HG02571 (cell line): ENCODE measurements around the gene LCLAT1.
"Not testable (repeated sequence)": the region's sequence is repeated elsewhere in the genome, so short reads cannot be mapped to it uniquely, and the experiment has no call there.

ENCODE experiments used
- ATAC-seq: cut with Tn5 transposase; IDR thresholded peaks from one replicate; pipeline ENCODE4 v1.9.1; 2021; ENCODE audit warnings: mild to moderate bottlenecking, moderate library complexity; ENCODE audit not compliant: unreplicated experiment

Gene LCLAT1

DNA sequence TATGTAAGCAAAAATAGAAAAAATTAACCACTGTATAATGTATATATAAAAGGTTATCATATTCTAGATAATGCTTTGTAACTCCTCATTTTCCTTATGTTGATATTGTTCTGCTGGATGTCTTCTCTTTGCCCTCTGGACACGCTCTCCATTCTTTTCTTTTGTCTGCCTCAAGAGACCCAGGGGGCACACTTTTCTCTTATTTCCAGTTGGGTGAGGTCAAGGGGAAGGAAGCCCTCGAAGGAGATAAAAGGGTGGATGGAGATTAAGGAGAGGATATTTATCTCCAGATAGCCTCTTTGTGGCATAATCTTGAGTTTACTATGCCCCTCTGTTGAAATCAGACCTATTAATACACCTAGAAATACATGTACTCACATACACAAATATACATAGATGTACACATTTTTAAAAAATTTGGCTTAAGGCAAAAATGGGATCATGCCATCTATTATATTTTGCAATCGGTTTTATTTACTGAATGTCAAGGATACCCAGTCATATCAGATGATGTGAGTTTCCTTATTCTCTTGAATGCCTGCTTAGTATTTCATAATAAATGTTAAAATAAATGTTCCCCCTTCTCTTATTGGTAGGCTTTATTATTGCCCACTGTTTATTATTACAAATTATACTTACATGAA is 65.3 kb downstream of the LCLAT1 start:
- no peak for ATAC-seq

DNA sequence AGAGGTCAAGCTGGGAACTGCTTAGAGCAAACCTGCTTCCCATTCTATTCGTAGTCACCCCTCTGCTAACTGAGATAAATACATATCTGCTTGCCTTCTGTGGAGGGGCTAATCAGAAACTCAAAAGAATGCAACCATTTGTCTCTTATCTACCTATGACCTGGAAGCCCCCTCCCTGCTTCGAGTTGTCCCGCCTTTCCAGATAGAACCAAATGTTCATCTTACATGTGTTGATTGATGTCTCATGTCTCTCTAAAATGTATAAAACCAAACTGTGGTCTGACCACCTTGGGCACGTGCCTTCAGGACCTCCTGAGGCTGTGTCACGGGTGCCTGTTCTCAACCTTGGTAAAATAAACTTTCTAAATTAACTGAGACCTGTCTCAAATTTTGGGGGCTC is 66.6 kb downstream of the LCLAT1 start:
- ATAC-seq: not testable (repeated sequence)

DNA sequence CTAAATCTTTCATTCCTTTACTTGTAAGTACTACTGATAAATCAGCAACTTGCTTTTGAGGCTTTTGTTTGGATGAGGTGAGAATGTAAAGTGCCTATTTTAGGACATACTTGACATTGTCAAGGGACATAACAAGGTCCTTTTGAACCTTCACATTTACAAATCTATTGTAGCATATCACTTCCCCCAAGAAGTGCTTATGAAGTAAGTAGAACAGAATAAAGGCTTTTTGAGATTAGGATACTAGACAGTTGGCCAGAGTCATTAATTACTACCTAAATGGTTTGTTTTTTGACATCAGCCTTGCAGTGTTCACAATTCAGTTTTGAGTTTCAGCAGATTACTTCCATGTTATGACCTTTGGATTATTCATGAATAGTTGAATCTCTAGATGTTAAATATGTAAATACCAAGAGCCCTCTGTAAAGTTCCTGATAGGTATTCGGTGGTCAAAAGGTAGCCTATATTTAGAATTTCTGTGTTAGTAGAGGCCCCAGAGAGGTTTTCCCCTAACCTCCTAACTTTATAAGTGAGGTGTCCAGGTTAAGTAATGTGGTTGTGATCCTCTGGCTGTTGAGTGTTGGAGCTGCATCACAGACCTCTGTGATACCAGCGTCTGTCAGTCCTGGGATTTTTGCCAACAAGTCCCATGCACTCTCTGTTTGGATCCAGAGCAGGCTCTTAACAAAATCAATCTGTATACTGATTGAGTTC is 67.2 kb downstream of the LCLAT1 start:
- no peak for ATAC-seq

GRCh38 chr2:30514848-30515435 is 67.9 kb downstream of the LCLAT1 start:
- ATAC-seq: no peak

DNA sequence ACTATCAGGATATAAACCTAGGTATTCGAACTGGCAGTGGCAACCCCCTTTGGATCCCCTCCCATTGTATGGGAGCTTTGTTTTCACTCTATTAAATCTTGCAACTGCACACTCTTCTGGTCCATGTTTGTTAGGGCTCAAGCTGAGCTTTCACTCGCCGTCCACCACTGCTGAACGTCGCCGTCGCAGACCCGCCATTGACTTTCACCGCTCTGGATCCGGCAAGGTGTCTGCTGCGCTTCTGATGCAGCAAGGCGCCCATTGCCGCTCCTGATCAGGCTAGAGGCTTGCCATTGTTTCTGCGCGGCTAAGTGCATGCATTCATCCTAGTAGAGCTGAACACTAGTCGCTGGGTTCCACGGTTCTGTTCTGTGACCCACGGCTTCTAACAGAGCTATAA is 69.1 kb downstream of the LCLAT1 start:
- no peak for ATAC-seq

DNA sequence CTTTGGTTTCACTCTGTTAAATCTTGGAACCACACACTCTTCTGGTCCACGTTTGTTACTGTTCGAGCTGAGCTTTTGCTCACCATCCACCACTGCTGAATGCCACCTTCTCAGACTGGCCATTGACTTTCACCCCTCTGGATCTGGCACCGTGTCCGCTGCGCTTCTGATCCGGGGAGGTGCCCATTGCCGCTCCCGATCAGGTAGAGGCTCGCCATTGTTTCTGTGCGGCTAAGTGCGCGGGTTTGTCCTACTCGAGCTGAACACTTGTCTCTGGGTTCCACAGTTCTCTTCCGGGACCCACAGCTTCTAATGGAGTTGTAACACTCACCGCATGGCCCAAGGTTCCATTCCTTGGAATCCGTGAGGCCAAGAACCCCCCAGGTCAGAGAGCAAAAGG is 72.8 kb downstream of the LCLAT1 start:
- no peak for ATAC-seq

DNA sequence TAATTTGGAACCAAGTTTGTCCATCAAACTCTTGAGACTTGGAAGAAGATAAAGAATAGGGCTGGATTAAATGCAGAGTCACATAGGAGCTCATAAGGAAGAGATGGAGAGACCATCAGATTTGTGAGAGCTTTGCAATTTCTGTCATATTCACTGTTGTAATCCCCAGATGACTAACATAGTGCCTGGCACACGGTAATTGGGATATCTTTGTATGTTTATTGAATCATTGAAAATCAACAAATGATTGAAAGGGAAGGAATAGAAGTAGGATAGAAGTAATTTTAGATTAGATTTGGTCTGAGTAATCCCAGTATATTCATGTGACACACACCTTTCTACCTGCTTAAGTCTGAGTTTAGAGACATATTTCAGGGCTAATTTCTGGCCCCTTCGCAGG is 75.4 kb downstream of the LCLAT1 start:
- ATAC-seq: no peak

DNA sequence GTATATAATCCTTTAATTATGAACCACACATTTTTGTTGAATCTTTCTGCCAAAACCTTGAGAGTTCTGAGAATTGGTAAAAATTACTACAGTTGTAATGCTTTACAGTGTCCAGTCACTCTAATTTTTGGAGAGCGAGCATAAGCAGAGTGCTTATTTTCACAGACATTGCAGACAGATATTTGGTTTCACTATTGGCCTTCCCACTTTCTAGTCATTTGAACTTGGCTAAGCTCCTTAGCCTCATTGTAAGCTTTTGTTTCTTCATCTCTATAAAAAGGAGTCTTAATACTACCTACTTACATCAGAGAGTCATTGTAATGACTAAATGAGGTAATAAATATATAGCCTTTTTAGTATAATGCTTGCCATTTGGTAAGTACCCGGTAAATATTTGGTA is 80.4 kb downstream of the LCLAT1 start:
- ATAC-seq: no peak

DNA sequence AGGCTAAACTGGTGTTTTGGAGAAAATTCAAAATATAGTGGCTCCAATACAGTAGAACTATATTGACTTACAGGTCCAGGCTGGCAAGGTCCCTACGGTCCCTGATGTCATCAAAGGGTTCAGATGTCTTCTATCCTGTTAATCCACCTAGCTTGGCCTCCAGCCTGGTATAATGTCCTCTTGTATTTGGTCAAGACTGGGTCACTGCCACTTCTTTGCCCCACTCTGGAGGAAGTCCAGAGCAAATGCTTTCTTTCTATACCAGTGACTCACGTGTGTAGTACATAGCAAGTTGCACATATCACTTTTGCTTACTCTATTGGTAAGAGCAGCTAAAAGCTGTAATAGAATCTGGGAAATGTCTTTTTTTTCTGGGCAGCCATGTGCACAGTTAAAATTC is 80.8 kb downstream of the LCLAT1 start:
- ATAC-seq: no peak

GRCh38 chr2:30530346-30530745 is 83.3 kb downstream of the LCLAT1 start:
- ATAC-seq: no peak

DNA sequence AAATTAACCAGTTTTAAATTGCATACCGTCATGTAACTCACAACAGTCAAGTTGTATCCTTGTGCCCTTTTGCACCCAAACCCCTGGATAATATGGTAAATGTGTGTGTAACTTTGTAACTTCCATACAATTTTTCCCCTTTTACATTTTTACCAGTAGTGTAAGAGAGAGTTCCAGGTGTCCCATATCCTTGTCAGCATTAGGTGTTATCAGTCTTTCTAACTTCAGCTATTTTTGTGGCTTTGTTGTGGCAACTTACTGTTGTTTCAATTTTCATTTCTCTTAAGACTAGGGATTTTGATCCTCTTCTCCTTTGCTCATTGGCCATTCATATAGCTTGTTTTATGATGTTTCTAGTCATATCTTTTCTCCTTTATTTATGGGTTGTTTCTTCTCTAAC is 94.6 kb downstream of the LCLAT1 start:
- no peak for ATAC-seq

DNA sequence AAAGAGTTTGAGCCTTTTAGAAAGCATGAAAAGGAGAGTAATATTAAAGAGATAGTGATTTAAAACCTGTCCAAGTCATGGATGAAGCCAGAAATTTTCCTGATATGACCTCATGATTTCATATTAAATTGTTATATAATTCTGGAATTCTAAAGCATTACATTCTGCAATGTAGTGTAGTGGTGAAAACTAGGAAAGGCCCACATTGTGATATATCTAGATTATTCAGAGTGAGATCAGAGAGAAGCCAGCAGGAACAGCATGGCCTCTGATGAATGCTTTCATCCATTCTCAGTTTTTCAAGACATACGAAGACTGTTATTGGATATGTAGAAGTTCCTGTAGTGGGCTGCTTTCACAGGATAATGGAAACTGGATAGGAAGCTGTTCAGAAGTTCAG is 98.8 kb downstream of the LCLAT1 start:
- ATAC-seq: no peak

DNA sequence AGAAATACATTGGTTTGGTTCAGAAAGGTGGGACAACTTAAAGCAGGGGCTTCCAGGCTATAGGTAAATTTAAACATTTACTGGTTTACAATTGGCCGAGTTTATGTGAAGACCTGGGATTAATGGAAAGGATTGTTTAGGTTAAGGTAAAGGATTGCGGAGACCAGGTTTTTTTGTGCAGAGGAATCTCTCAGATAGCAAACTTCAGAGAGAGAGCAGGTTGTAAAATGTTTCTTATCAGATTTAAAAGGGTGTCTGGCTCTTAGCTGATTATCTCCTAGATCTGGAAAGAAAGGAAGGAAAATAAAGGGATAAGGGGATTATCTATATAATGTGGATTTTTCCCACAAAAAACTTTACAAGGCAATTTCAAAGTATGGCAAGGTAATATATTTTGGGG is 101.3 kb downstream of the LCLAT1 start:
- no peak for ATAC-seq

- no peak for ATAC-seq
Measured at GRCh38 chr2:30549096-30549495, 102.0 kb downstream of the LCLAT1 start.

- no peak for ATAC-seq
Measured at GRCh38 chr2:30559544-30560275, 112.7 kb downstream of the LCLAT1 start.

DNA sequence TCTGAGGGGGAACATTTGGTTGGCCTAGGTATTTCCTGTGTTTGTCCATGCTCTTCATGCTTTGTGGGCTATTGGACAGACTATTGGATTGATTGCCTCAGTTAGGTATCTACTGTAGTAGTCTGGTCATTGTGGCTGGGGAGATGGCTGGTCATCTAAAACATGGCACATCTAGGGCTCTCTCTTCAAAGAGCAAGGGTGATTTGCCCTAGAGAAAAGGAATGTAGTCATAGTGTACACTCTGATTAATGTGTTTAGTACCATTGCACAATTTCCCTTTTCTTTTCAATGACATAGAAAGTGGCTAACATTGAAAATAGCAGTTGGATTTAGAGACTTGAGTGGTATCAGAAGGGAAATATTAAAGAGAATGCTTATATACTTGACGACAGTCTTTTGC is 114.3 kb downstream of the LCLAT1 start:
- ATAC-seq: no peak

- no peak for ATAC-seq
Measured at GRCh38 chr2:30565851-30566358, 118.9 kb downstream of the LCLAT1 start.

GRCh38 chr2:30566631-30567030 is 119.6 kb downstream of the LCLAT1 start:
- no peak for ATAC-seq

DNA sequence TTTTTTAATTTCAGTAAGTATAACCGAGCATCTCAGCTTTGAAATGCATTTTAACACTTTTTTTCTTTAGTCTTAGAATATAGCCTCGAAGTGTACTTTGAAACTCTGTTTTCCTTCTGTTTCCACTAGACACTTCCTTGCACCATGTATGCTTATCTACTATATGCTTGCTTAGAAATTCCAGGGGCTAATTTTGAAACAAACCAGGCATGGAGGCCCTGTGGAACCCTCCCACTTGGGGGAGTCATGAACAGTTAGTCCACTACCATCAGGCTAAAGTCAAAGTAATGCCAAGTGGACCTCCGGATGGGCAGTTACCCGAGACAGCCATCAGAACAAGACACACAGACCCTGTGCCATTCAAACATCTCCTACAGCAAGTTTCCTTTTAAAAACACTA is 120.3 kb downstream of the LCLAT1 start:
- ATAC-seq: no peak

DNA sequence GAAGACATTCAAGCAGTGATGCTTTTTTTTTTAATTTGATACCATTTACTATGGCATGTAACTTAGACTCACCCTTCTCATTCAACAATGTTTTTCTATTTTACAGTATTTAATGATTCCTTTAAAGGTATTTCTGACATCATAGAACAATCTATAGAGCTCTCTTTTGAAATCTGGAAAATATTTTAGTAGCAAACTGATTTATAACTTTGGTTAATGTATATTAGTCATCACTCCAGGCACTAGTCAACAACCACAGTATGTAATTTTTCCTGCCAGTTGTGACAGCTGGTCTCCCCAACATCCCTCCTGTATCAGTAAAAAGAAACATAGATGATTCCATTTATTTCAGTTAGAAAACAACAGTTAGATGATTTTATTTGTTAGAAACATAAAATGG is 122.9 kb downstream of the LCLAT1 start:
- ATAC-seq: no peak

DNA sequence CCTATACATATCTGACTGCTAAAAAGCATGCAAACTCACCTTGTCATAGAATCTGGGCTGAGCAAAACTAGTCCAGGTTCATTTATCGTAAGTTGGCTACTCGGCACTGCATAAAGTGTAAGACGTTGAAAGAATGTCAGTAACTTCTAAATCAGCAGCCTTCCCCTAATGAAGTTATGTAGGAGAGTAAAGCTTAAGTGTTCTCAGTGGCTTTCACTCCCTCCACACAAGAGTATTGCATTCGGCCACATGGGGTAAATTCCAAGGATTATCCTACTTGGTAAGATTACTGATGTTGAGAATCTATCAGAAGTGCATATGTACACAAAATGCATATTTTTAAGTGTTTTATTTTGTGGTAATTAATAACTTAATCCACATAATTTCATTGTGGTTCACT is 130.1 kb downstream of the LCLAT1 start:
- no peak for ATAC-seq

- ATAC-seq: no peak
Measured at GRCh38 chr2:30580391-30580790, 133.3 kb downstream of the LCLAT1 start.
